HG02759 (cell line): ENCODE results near the gene FBXW12.
"Not testable (repeated sequence)": the region's sequence is repeated elsewhere in the genome, so short reads cannot be mapped to it uniquely, and the experiment has no call there.

ENCODE experiments used
- ATAC-seq: cut with Tn5 transposase; IDR thresholded peaks from one replicate; pipeline ENCODE4 v1.9.1; 2021; ENCODE audit warnings: mild to moderate bottlenecking, moderate library complexity; ENCODE audit not compliant: unreplicated experiment

FBXW12 gene

DNA sequence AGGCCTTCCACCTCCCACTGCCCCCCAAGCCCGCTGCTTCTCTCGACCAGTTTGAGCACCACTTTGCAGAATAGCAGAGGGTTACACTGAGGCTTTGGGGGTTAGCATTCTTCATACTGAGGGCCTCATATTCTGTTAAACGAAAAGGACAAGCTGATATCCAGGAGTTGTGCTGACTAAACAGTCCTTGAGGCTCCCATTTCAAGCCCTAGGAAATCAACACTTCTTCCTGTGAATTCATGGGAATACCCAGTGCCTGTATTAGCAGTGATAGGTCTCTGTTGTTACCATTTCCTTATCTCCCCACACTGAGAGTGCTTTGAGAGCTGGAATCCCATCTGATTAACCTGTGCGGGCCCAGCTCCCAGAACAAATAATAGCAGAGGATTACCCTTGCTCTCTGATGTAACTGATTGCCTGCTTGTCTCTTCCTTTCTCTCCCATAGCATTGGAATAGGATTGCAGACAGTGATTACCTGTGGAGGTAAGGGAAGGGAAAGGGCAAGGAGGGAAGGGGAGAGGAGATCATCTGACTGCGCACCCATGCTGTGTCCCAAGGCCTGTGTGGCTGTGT, 930 bp downstream of the FBXW12 start:
- no peak for ATAC-seq

DNA sequence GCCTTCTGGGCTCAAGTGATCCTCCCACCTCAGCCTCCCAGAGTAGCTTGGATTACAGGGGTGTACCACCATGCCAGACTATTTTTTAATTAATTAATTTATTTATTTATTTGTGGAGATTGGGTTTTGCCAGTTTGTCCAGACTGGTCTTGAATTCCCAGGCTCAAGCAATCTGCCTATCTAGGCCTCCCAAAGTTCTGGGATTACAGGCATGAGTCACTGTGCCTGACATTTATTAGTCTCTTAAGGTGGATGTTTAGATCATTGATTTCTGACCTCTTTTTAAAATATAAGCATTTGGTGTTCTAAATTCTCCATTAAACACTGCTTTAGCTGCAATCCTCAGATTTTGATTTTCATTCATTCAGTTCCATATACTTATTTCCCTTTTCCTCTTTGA, 15.6 kb downstream of the FBXW12 start:
- no peak for ATAC-seq

DNA sequence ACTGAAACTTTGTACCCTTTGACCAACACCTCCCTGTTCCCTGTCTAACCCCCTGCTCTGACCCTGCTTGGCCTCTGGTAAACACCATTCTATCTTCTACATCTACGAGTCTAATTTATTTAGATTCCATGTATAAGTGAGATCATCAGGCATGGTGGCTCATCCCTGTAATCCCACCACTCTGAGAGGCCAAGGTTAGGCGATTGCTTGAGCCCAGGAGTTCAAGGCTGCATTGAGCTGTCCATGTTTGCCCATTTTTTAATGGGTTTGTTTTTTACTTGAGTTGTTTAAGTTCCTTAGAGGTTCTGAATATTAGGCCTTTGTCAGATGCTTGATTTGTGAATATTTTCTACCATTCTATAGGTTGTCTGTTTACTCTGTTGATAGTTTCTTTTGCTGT, 16.9 kb downstream of the FBXW12 start:
- no peak for ATAC-seq

DNA sequence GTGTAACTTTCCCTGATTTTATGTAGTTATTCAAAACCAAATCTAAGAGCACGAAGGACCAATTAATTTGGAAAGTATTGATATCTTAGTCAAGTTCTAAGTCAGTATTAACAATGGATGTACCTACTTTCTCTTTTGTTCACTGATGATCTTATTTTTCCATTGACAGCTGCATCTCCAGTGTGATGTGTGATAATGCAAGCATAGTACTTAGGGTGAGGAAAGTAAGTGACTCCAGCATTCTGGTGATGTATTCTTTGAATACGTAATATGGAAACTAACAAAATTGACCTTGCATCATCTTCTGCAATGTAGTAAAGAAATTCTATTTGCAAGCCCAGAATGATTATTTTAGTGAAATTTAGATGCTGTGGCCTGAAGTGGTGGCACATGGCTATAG, 22.4 kb downstream of the FBXW12 start:
- ATAC-seq: no peak

DNA sequence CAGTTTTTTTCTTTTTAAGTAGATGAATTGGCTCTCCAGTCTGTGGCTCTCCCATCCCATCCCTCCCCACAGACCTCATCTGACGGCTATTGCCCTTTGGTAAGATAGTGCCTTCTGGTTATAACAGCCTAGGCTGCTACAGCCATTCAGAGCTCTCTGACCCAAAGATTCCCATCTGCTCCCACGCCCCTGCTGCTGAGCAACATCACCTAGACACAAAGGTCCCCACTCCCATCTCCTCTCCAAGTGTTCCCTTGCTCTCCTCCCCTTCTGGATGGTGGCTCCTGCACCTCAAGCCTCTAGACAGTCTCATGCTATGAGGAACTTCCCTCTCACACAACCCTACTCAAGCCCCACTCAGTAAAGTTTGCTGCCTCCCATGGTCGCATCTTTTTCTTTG, 23.7 kb downstream of the FBXW12 start:
- ATAC-seq: no peak

DNA sequence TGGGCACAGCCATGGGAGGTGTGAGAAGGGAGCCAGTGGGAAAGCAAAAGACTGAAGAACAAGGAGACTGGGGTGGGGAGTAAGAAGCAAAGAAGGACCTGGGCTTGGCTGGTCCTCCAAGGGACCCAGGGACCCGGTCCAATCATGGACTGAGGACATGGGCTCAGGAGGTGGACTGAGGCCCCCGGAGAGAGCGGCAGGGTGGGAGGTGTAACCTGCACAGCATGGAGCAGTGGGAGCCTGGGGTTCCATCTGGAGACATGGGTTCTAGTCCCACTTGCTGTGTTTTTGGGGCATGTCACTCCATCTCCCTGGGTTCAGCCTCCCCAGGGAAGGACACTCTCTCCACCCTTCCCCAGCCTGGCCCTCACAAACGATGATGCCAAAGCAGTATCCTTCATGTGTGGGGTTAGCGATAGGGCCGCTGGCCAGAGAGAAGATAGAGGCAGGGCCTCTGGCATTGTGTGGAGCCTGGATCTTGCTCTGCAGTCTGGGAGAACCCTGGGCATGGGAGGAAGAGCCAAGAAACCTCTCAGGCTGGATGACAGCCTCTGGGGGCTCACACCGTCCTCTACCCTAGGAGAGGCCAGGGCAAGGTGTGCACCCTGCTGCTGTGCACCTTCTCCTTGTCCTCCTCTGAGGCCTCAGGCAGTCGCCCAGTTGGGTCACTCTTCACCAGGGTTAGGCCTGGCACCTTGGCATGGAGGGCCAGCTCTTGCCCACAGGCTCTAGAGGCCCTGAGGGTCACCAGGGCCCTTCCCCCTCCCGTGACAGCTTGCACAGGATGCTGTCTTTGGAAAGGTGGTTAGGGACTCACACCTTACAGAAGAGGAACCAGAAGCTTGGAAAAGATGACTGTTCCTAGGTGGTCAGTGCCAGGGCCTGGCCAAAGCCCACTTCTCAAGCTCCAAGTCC, 26.0 kb downstream of the FBXW12 start:
- ATAC-seq: no peak

DNA sequence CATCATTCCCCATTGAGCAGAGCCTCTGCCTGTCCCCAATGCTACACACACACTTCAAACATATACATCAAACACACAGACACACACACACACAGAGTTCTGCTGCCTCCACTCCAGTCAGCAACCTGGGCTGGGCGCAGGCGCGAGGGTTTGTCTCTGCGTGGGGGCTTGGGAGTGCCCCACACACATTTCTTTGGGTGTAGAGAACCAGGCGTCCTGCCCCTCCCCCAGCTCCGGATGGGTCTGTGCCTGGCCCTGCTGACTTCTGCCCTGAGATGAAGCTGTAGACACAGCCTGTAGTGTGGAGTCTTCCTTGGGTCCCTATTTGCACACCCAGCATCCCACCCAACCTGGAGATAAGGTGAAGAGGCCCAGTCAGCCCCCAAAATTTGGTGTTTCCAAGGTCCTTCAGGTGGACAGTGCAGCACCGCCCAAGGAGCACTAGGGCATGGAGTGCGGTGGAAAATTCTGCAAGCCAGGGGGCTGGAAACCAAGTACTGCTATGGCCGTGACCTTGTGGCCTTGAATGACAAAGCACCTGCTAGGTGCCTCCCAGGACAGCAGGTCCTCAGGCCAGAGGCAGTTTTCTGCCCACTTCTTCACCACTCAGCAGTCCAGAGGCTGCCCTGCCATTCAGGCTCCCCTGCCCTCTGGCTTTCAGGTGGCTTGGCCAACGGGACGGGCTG, 26.8 kb downstream of the FBXW12 start:
- no peak for ATAC-seq

DNA sequence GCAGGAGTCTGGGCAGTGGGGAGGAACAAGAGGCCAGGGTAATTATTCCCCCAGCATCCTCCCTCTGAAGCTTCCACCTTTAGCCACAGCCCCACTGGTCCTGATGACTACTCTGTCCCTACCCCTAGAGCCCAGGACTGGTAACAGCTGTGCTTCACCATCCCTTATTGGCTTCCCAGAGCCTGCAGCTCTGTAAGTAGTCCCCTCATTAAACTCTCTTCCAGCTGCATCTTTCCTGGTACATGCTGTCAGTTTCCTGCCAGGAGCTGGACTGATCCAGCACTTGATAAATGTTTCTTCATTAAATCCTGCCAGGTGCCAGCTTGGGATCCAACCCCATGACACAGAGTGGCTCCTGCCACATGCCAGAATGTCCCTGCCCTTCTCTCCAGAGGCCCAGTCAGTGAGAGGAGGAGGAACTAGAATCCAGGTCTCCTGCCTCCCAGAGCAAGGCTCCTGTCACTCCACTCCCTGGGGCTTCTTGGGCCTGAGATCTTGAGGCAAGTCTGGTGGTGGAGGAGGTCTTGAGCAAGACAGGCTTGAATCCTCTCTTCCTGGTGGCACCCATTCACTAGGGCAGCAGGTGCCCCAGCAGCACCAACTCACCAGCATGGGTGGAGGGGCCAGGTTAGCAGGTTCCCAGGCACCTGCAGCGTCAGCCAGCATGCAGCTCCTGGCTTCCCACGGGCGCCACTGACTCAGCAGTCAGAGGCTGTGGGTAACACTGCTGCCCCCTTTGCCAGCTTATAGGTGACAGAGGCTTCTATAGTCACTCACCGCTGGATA, 27.6 kb downstream of the FBXW12 start:
- ATAC-seq: no peak

DNA sequence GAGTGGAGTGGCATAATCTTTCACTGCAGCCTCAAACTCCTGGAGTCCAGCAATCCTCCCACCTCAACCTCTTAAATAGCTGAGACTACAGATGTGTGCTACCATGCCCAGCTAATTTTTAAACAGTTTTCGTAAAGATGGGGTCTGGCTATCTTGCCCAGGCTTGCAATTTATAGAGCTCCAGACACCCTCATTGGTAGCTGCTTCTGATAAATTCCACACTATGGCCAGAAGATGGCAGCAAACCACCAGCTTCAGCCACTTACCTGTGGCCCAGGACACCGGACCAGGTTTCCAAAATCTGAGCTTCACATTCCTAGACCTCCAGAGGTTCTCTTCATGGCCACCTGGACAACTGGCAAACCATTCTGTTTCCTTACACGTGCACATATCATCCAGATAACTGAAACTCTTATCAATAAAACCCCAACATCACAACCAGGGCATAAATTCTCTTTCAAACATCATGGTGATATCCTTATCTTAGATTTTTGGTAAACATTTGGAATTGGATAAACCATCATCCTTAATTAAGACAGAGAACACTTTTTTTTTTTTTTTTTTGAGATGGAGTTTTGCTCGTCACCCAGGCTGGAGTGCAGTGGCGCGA, 28.9 kb downstream of the FBXW12 start:
- no peak for ATAC-seq

DNA sequence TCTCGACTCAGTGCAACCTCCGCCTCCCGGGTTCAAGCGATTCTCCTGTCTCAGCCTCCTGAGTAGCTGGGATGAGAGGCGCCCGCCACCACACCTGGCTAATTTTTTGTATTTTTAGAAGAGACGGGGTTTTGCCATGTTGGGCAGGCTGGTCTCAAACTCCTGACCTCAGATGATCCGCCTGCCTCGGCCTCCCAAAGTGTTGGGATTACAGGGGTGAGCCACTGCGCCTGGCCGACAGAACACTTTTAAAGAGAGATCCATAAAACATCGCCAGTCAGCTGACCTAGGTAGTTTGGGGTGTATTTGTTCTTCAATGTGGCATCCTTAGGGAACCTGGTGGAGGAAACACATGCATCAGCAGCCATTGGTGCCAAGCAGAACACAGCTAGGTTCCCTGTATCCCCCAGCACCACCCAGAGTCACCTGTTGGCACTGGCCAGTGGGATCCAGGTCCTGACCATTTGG, 29.4 kb downstream of the FBXW12 start:
- ATAC-seq: not testable (repeated sequence)

DNA sequence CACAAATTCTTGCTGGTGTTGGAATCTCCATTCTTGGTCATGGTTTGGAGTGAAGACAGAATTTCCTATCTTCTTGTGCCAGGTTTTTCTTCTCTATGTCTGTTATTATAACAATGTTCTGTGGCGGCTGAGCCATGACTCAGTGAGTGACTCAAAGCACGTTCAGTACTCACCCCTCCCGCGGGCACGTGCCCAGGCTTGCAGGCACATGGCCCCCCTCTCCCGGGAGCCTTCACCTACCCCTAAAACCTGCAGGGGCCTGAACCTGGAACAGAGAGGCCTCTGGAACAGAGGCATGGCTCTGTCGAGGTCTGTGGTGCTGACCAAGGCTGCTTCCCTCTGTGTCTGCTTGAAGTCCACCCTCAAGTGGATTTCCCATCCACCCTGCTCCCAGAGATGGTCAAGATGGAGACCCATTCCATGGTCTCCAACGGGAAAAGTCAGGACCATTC, 30.3 kb downstream of the FBXW12 start:
- no peak for ATAC-seq

DNA sequence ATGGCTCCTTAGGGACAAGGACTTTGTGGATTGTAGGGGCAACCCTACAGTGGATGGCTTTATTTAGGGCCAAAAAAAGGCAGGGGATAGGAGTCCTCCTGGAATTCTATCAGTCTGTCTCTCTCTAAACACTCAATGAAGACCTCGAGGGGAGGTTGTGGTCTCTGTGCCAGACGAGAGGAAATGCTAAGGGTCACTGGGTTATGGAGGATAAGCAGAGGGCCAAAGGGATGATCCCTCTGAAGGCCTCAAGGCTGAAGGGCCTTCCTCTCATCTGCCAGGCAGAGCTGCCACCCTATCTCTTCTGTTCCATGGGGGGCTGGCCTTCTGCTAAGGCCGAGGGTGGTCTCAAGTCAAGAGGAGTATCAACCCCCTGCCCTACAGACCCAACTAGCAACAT, 30.9 kb downstream of the FBXW12 start:
- no peak for ATAC-seq

DNA sequence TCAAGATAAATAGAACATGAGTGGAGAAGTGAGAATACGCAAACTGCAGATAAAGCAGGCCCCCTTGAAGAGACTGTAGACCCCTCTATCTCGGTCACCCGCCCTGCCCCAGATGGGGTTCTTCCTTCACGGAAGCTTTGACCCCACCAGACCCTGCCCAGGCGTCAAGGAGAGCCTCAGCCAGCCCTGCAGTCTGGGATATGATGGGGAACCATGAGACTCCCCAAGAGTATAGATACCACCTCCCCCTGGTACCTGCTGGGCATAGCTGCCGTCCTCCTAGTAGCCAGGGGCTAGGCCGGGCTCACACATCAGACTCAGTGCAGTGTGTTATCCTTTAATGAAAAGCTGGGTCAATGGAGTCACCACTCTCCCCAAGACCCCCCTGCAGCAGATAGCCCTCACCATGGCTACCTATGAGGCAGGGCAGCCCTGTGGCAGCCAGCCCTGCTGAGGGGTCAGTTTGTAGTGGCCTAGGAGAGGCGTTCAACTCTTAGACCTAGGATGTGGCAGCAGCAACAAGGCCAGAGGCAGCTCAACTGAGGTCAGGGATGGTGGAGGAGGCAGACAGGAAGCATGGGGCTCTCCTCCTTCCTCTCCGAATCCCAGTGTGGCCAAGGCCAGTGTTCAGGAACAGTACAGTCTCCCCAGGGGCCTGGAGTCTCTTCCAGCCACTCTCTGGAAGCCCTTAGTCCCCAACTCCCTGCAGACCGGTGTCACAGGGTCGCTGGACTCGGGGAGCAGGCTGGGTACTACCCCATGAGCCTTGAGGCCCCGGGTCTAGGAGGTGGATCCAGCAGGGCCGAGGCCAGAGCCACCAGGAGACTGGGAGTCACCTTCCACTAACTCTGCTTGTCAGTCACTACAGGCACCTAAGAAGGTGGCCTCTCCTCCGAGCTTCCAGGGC, 31.8 kb downstream of the FBXW12 start:
- no peak for ATAC-seq

DNA sequence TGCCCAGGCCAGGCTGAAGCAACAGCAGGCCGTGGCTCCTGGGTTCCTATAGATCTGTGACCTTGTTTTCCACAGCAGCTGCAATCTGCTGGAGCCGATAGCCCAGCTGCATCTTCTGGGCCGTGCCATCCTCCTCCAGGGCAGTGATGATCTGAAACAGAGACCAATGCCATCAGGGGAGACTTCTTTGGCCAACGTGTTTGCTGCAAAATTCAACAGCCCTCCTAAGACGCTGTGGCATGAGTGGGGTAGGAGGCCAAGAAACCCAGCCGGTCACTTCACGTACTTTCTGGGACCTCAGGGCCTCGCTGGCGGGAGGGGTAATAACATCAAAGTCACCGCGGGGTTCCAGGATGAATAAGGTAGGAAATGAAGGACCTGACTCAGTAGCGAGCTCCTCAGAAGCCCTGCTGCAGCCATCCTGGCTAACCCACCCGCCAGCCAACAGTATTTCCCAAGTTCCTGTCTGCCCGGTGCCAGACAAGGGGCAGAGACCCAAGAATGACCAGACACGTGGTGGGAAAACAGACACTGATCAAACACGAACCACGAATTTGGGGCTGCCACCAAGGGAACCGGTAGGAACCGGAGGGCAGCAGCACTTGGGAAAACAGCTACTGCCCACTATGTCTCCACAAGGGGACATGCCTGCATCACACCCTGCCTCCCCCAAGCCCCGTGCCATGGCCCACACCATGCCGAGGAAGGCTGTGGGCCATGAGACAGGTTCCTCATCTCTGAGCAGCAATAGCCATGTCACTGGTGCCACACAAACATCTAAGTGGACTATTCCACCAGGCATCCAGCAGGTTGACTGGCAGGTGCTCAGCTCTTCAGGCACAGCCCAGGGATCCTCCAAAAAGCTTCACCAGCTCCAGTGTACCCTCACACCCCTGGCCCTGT, 32.7 kb downstream of the FBXW12 start:
- ATAC-seq: no peak

DNA sequence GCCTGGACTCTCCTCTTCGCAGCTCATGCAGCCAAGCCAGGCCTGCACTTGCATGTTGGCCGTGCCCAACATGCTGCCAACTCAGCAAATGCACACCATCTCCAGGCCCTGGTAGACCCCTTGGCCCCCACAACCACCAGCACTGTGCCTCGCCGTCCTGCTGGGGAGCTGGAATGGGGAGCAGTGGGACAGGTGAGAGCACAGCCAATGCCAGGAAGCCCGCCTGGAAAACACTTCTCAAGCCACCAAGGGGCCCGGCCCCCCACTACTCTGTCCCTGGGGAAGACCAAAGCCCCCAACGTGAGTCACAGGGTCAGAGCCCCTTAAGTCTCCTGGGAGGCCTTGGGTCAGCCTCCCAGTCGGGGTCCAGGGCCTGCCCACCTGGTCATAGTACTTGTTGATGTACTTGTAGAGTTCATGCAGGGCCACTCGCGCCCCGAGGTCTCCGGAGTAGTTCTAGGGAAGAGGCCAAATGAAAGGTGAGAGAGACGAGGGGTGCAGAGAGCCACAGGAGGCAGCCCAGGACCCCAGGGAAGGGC, 33.4 kb downstream of the FBXW12 start:
- no peak for ATAC-seq

DNA sequence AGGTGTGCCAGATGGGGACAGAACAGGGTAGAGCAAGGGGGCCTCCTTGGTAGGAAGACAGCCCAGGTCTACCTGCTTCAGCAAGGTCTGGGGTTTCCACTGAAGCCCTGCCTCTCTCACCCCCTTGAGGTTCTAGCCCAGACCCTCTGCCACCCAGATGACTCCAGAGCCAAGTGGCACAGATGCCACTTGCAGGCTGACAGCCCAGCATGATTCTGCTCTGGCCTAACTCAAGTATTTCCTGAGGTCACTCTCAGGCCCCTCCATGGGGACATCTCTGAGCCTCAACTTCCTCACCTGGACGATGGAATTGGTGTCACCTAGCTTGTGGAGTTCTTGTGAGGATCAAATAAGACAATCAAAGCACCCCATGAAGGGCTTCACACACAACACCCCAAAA, 34.0 kb downstream of the FBXW12 start:
- ATAC-seq: no peak

DNA sequence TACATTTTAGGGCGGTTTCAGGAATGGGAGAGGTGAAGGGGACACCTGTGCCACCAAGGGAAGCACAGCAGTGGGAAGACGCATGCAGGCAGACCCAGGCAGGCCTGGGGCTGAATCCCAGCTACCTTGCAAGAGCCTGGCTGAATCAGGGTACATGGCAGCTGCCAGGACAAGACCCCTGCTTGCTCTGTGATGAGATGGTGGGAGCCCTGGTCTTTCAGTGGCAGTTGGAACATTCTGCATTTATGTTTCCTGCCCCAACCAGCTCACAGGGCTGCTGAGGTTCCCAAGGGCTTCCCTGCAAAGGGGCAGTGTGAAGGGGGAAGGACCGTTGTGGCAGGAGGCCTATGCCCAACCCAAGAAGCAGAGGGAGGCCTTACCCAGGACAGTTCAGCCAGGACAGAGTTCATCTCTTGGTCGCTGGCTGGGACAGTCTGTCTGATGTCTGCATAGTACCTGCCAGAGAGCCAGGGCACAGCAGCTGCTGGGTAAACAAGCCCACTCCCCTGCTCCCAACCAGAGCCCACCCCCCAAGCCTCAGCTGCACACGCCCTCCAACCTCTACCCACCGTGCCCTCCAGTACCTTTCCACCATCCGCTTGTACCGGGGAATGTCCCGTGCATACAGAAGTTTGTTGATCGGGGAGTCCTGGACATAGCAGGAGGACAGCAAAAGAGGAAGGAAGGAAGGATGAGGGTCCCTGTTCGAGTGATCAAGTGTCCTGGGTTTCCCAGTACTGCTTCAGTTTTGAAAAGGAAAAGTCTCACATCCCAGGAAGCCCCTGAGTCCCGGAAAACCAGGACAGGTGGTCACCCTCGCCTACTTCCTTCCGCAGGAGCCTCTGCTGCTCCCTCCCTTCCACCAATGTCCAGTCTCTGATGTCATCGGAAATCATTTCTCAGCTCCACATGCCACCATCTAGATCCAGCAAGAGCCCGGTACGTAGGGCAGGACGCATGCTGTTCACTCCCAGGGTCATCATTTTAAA, 34.7 kb downstream of the FBXW12 start:
- ATAC-seq: no peak
